K562 (cell line): ENCODE data around the gene PKD1. TPM values are rescaled to one million over a fixed set of nuclear protein-coding genes. Genes with fewer than 3 reads are reported as not detected.

Source experiments
- ATAC-seq: fragments of 200-7000 bp; cut with Tn5 transposase; 3 replicates; pipeline ENCODE4 v1.9.1; 2020; ENCODE audit warnings: moderate library complexity
- BruUV-seq: library from RNA; stranded (reverse); fragments of 400-500 nt; replicated peaks from 2 replicates; lab custom pipeline; 2021; lab: Mats Ljungman, UMichigan
- CTCF ChIA-PET: fragments of 300-600 bp; formaldehyde crosslinking; extraction: SDS; loops from one replicate; lab custom pipeline; 2021; ENCODE audit warnings: low intra/inter-chr PET ratio; lab: Yijun Ruan, JAX
- POLR2A ChIA-PET: fragments of 300-600, 350-650 bp; sonication (Branson Sonifier 250); formaldehyde crosslinking; extraction: SDS; loops from one replicate; lab custom pipeline; 2021; ENCODE audit warnings: antibody characterized with exemption, inconsistent platforms; lab: Yijun Ruan, JAX
- DNase-seq, 4 experiments: peaks; one replicate each; pipeline versions ENCODE4 v3.0.0 to v3.0.0-alpha.2; 2011 to 2018; ENCODE audit warnings: low spot score in 3 of 4, mixed read lengths in 3 of 4; ENCODE audit errors: extremely low read depth in 1 of 4
- FAIRE-seq: peaks from 2 replicates; lab custom pipeline; 2011; peaks lifted over from hg19 to GRCh38; lab: Jason Lieb, UNC
- H2AFZ ChIP-seq: 2 replicates; pipeline ENCODE4 v1.6.0; 2011; ENCODE audit warnings: low read depth, low read length, control low read depth, inconsistent platforms
- H3K27ac ChIP-seq: fragments of 200-600 bp; 3 replicates; pipeline ENCODE4 v1.8.0; 2011; ENCODE audit warnings: low read depth, mild to moderate bottlenecking, control low read depth, inconsistent platforms, low read length, moderate library complexity, mixed read lengths; ENCODE audit errors: extremely low read depth
- H3K27me3 ChIP-seq, 2 experiments: fragments of 300-600 bp in 1 of 2; 2 replicates in 1 of 2; 3 replicates in 1 of 2; pipeline versions ENCODE4 v1.6.0 to v1.8.0; 2011; ENCODE audit warnings: inconsistent platforms in 2 of 2, low read length in 2 of 2, mild to moderate bottlenecking in 1 of 2, mixed read lengths in 1 of 2, moderate library complexity in 1 of 2; ENCODE audit not compliant: control insufficient read depth in 2 of 2, insufficient read depth in 2 of 2
- H3K36me3 ChIP-seq: fragments of 300-600 bp; 3 replicates; pipeline ENCODE4 v1.8.0; 2011; ENCODE audit warnings: mild to moderate bottlenecking, low read length, inconsistent platforms; ENCODE audit not compliant: control insufficient read depth, insufficient read depth
- H3K4me1 ChIP-seq, 2 experiments: fragments of 200-600 bp in 1 of 2; replicated peaks in 1 of 2; 2 replicates in 1 of 2; 3 replicates in 1 of 2; pipeline versions ENCODE4 v1.5.1 to v1.8.0; 2011; ENCODE audit warnings: inconsistent platforms in 2 of 2, low read length in 2 of 2, mild to moderate bottlenecking in 1 of 2, mixed read lengths in 1 of 2, moderate library complexity in 1 of 2; ENCODE audit not compliant: control insufficient read depth in 2 of 2, insufficient read depth in 2 of 2
- H3K4me2 ChIP-seq: 2 replicates; pipeline ENCODE4 v1.6.1; 2011; ENCODE audit warnings: low read length, control low read depth, inconsistent platforms, mixed read lengths; ENCODE audit not compliant: insufficient read depth
- H3K4me3 ChIP-seq: fragments of 200-600 bp; sonication (generic), shearing (Covaris generic); 2 replicates; pipeline ENCODE4 v1.5.1; 2016; ENCODE audit warnings: control low read depth, inconsistent platforms
- H3K79me2 ChIP-seq: fragments of 200-600 bp; 3 replicates; pipeline ENCODE4 v1.8.0; 2011; ENCODE audit warnings: low read length, inconsistent platforms; ENCODE audit not compliant: control insufficient read depth, insufficient read depth
- H3K9ac ChIP-seq, 2 experiments: 2 replicates each; pipeline versions ENCODE4 v1.6.0 to v1.6.1; 2011; ENCODE audit warnings: low read depth in 2 of 2, low read length in 2 of 2, control low read depth in 1 of 2, inconsistent platforms in 1 of 2, mild to moderate bottlenecking in 1 of 2, mixed read lengths in 1 of 2; ENCODE audit not compliant: insufficient read depth in 1 of 2
- H3K9me1 ChIP-seq: one replicate; pipeline ENCODE4 v1.6.0; 2011; ENCODE audit warnings: inconsistent platforms, mild to moderate bottlenecking, low read length, moderate library complexity; ENCODE audit not compliant: control insufficient read depth, insufficient read depth
- H3K9me3 ChIP-seq: replicated peaks from 2 replicates; pipeline ENCODE4 v1.5.1; 2011; ENCODE audit warnings: low read depth, low read length, inconsistent platforms; ENCODE audit not compliant: control insufficient read depth, insufficient read depth
- H4K20me1 ChIP-seq: replicated peaks from 2 replicates; pipeline ENCODE4 v1.6.1; 2011; ENCODE audit warnings: low read length, inconsistent platforms, mixed read lengths; ENCODE audit not compliant: control insufficient read depth, insufficient read depth
- ARHGAP35 ChIP-seq: fragments of 450-650 bp; IDR thresholded peaks from 2 replicates; pipeline ENCODE4 v1.6.1; 2018; ENCODE audit not compliant: partially characterized antibody
- CHD4 ChIP-seq: fragments of 200-600 bp; sonication (generic); IDR thresholded peaks from 3 replicates; pipeline ENCODE4 v1.6.1; 2012; ENCODE audit warnings: low read depth, mild to moderate bottlenecking, mixed read lengths, low read length, inconsistent platforms; ENCODE audit not compliant: insufficient read depth, insufficient replicate concordance, poor library complexity, severe bottlenecking
- HNRNPL ChIP-seq: fragments of 200-400 bp; formaldehyde crosslinking; IDR thresholded peaks from 2 replicates; pipeline ENCODE4 v1.6.1; 2017; ENCODE audit warnings: low read depth, mild to moderate bottlenecking, low read length
- RBFOX2 ChIP-seq: fragments of 200-400 bp; formaldehyde crosslinking; IDR thresholded peaks from 2 replicates; pipeline ENCODE4 v1.6.1; 2017; ENCODE audit warnings: low read depth, mild to moderate bottlenecking, low read length, moderate library complexity
- TAF9B ChIP-seq: fragments of 450-650 bp; IDR thresholded peaks from 2 replicates; pipeline ENCODE4 v1.6.1; 2018; ENCODE audit warnings: mild to moderate bottlenecking; ENCODE audit not compliant: partially characterized antibody
- ZKSCAN3 ChIP-seq: fragments of 250-450 bp; sonication (Bioruptor Pico); IDR thresholded peaks from 2 replicates; pipeline ENCODE4 v1.4.0; 2020
- ZNF384 ChIP-seq: IDR thresholded peaks from 2 replicates; pipeline ENCODE4 v1.6.1; 2012; ENCODE audit warnings: low read depth, low read length, improper control_type of control experiment
- WGBS: fragments of 100-300 bp; shearing (Covaris generic); methylation state at CpG from one replicate; pipeline ENCODE4 v1.1.6; 2016; ENCODE audit warnings: low coverage, mixed read lengths; ENCODE audit not compliant: insufficient coverage; ENCODE audit errors: missing lambda C conversion rate; 5-methylcytosine and 5-hydroxymethylcytosine counted together
- in situ Hi-C: fragments of 300-500 bp; cut with MboI; formaldehyde crosslinking; loops from 4 replicates; pipeline ENCODE4 v1.15.0; 2018; ENCODE audit warnings: inconsistent platforms, mixed read lengths
- intact Hi-C: fragments of 100-400 bp; cut with micrococcal nuclease; formaldehyde crosslinking; loops from 2 replicates; pipeline ENCODE4 v1.14.2; 2022
- polyA plus RNA-seq, 8 experiments: library from polyadenylated mRNA; depleted of rRNA in 4 of 8; stranded (reverse) in 5 of 8; unstranded in 3 of 8; fragments of >200 nt; fragmentation: Nextera tagmentation in 2 of 8; fragmentation: Illumina TruSeq in 1 of 8; extraction: Ambion mirVana in 2 of 8; extraction: Trizol in 1 of 8; gene quantifications; 2 replicates each; pipeline versions ENCODE4 v1.2.1 to v1.2.3, GENCODE V29; 2011 to 2014; ENCODE audit warnings: inconsistent platforms in 1 of 8, missing spikeins in 1 of 8
- total RNA-seq, 7 experiments: library from RNA; depleted of rRNA in 6 of 7; stranded (reverse); fragments of >200 nt in 6 of 7; fragmentation: Illumina TruSeq in 2 of 7; extraction: Trizol in 2 of 7; gene quantifications; 2 replicates each; pipeline versions ENCODE4 v1.2.1 to v1.2.3, GENCODE V29; 2011 to 2021; ENCODE audit warnings: low replicate concordance in 1 of 7
- TF ChIP-seq, protein P1 (sequence below): sonication (generic); formaldehyde crosslinking; IDR thresholded peaks from 2 replicates; pipeline ENCODE4 v1.8.0; 2022; ENCODE audit warnings: missing genetic modification reagents, mild to moderate bottlenecking, borderline replicate concordance
- TF ChIP-seq, protein P2 (sequence below): fragments of 450-650 bp; IDR thresholded peaks from 2 replicates; pipeline ENCODE4 v1.6.1; 2017; ENCODE audit warnings: mild to moderate bottlenecking, moderate library complexity

PKD1 gene
- total and polyA plus RNA-seq, 9 of the 15 experiments (the other 6 are each of a cell fraction or from before 2014, with no cell fraction given) = 0.23 to 93.5 (median 12.6) TPM

DNA sequence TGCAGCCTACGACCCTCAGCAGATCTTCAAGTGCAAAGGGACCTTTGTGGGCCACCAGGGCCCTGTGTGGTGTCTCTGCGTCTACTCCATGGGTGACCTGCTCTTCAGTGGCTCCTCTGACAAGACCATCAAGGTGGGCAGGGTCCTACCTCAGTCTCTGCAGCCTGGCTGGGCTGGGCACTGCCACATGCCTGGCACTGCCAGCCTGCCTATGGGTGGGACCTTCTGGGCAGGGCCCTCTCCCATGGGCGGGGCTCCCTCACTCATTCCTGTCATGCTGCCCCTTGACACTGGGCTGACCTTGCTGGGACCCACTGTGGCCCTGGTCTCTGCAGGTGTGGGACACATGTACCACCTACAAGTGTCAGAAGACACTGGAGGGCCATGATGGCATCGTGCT lies 38.2 kb upstream of the PKD1 start:
- DNase-seq (no peak), FAIRE-seq (no peak), ATAC-seq (no peak)
- H3K9ac ChIP-seq = peak overlapping the region in 1 of 2 experiments; percentile 20; a peak in 1 of 4 replicates
- peaks cover 75% of the 10 kb centered on the region; the same call in 1 of the 3 replicates for H3K36me3 ChIP-seq
- no peaks in the 10 kb centered on the region for H3K27me3 ChIP-seq
- intact Hi-C loops (no loop called here), in situ Hi-C loops (no loop called here)
- ChIA-PET CTCF (no interaction called here), POLR2A (interaction anchor here (4.3 kb wide), 1 partner anchor 19 kb away, joined by 27 read pairs; the partner anchor contains the start of gene TRAF7)
- no peak overlapping the region for H3K4me2 ChIP-seq
- peaks cover 0 to 60% of the 10 kb centered on the region in 2 experiments; a peak in 2 of 5 replicates for H3K4me1 ChIP-seq
- TF ChIP-seq ARHGAP35 (no peak), HNRNPL (0 out of 2 replicates have a peak, but pooled peaks have one; percentile 42), RBFOX2 (peak; percentile 39; the same call in 1 of the 2 replicates)
- no peak overlapping the region for H3K4me3 ChIP-seq
- no peaks in the 10 kb centered on the region for H3K9me1 ChIP-seq
- no peaks in the 10 kb centered on the region; the same call in 1 of the 2 replicates for H4K20me1 ChIP-seq
- BruUV-seq = no TSS peak
- no peaks in the 10 kb centered on the region for H3K79me2 ChIP-seq
- H3K9me3 ChIP-seq = no peaks in the 10 kb centered on the region
- WGBS = 89% methylated on average over 4 of the region's 4 CpGs
- H3K27ac ChIP-seq = no peak overlapping the region
- no peak overlapping the region for H2AFZ ChIP-seq

GRCh38 chr16:2173366-2173765 lies 37.7 kb upstream of the PKD1 start:
- ChIA-PET CTCF (no interaction called here), POLR2A (interaction anchor here (0.7 to 4.3 kb wide), 2 partner anchors 18 to 31 kb away, joined by 3 to 27 read pairs; partner anchors contain the start of gene TRAF7)
- Histone ChIP-seq H3K27ac (no peak overlapping the region), H3K27me3 (no peaks in the 10 kb centered on the region), H3K9me1 (no peaks in the 10 kb centered on the region), H3K4me2 (no peak overlapping the region), H3K79me2 (no peaks in the 10 kb centered on the region), H2AFZ (no peak overlapping the region), H3K4me1 (peaks cover 0 to 59% of the 10 kb centered on the region in 2 experiments; a peak in 2 of 5 replicates), H3K36me3 (peaks cover 76% of the 10 kb centered on the region; the same call in 2 of the 3 replicates), H3K4me3 (no peak overlapping the region), H3K9ac (peak overlapping the region in 1 of 2 experiments; percentile 26; a peak in 1 of 4 replicates), H4K20me1 (no peaks in the 10 kb centered on the region; the same call in 1 of the 2 replicates), H3K9me3 (no peaks in the 10 kb centered on the region)
- 91% methylated on average over 13 of the region's 14 CpGs for WGBS
- no peak for ATAC-seq
- FAIRE-seq = no peak
- intact Hi-C loops = no loop called here
- BruUV-seq = no TSS peak
- in situ Hi-C loops = no loop called here
- DNase-seq = no peak
- TF ChIP-seq, protein P1, sequence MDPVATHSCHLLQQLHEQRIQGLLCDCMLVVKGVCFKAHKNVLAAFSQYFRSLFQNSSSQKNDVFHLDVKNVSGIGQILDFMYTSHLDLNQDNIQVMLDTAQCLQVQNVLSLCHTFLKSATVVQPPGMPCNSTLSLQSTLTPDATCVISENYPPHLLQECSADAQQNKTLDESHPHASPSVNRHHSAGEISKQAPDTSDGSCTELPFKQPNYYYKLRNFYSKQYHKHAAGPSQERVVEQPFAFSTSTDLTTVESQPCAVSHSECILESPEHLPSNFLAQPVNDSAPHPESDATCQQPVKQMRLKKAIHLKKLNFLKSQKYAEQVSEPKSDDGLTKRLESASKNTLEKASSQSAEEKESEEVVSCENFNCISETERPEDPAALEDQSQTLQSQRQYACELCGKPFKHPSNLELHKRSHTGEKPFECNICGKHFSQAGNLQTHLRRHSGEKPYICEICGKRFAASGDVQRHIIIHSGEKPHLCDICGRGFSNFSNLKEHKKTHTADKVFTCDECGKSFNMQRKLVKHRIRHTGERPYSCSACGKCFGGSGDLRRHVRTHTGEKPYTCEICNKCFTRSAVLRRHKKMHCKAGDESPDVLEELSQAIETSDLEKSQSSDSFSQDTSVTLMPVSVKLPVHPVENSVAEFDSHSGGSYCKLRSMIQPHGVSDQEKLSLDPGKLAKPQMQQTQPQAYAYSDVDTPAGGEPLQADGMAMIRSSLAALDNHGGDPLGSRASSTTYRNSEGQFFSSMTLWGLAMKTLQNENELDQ = no peak
- no peak for TF ChIP-seq TAF9B
- TF ChIP-seq ZKSCAN3 (CRISPR knock-in tag) = no peak
- TF ChIP-seq CHD4 = no peak
- no peak for TF ChIP-seq ZNF384
- TF ChIP-seq, protein P2, sequence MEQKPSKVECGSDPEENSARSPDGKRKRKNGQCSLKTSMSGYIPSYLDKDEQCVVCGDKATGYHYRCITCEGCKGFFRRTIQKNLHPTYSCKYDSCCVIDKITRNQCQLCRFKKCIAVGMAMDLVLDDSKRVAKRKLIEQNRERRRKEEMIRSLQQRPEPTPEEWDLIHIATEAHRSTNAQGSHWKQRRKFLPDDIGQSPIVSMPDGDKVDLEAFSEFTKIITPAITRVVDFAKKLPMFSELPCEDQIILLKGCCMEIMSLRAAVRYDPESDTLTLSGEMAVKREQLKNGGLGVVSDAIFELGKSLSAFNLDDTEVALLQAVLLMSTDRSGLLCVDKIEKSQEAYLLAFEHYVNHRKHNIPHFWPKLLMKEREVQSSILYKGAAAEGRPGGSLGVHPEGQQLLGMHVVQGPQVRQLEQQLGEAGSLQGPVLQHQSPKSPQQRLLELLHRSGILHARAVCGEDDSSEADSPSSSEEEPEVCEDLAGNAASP = no peak
